Cardiac muscle cell (in vitro differentiated cells and primary cell): Measurements from ENCODE around the gene TMEM145. TPM values are rescaled to one million over a fixed set of nuclear protein-coding genes. Genes with fewer than 3 reads are reported as not detected.

Source experiments
- DNase-seq, 2 donors: peaks; one replicate each; pipeline versions ENCODE4 v3.0.0 to v3.0.0-alpha.2; 2010 to 2017; ENCODE audit warnings: low read depth in 1 of 2, low spot score in 1 of 2
- H3K27ac ChIP-seq: fragments of 200-600 bp; sonication (generic); 2 replicates; pipeline ENCODE4 v1.5.1; 2016
- H3K27me3 ChIP-seq: fragments of 200-600 bp; sonication (generic); 2 replicates; pipeline ENCODE4 v1.6.0; 2016; ENCODE audit warnings: control low read depth
- H3K36me3 ChIP-seq: fragments of 200-600 bp; sonication (generic); 2 replicates; pipeline ENCODE4 v1.5.1; 2016; ENCODE audit warnings: control low read depth
- H3K4me1 ChIP-seq: fragments of 200-600 bp; sonication (generic); 2 replicates; pipeline ENCODE4 v1.8.1; 2017; ENCODE audit warnings: low read depth, mild to moderate bottlenecking, mixed run types
- H3K4me3 ChIP-seq: fragments of 200-600 bp; sonication (generic); 2 replicates; pipeline ENCODE4 v1.5.1; 2016; ENCODE audit warnings: mild to moderate bottlenecking
- H3K9me3 ChIP-seq: fragments of 200-600 bp; sonication (generic); 2 replicates; pipeline ENCODE4 v1.5.1; 2017; ENCODE audit warnings: low read depth, mild to moderate bottlenecking, control low read depth
- polyA plus RNA-seq: library from polyadenylated mRNA; unstranded; fragments of >200 nt; fragmentation: Nextera tagmentation; extraction: Ambion mirVana; gene quantifications from 2 replicates; pipeline ENCODE4 v1.2.1, GENCODE V29; 2016
- total RNA-seq: library from RNA; depleted of rRNA; stranded (reverse); fragments of >200 nt; gene quantifications from 2 replicates; pipeline ENCODE4 v1.2.3, GENCODE V29; 2016
- TF ChIP-seq, protein P1 (sequence below): IDR thresholded peaks from 2 replicates; pipeline ENCODE4 v1.5.1; 2012; ENCODE audit warnings: low read depth, mild to moderate bottlenecking, low read length

The TMEM145 gene
- total and polyA plus RNA-seq, 2 experiments from 2014 or later, result 3.7 to 3.8 TPM

DNA sequence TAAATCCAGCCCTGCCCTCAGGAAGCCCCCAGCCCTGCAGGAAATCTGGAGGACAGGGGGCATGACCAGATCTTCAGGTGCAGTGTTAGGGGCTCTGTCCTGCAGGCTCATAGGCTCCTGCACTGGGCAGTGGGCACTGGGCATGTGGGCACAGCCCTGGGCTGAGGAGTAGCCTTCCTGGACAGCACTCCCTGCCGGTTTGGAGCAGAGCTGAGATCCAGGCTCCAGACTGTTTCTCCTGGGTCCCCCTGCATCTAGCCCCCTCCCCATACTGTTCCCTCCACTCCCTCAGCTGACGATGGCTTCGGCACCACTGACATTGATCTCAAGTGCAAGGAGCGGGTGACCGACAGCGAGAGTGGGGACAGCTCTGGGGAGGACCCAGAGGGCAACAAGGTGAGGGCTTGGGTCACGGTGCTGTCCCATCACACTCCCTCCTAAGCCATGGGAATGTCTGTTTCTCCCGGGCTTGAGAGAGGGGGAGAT lies 23.5 kb upstream of the TMEM145 start:
- DNase-seq, result no peak
- H3K27ac ChIP-seq, result no peak overlapping the region

DNA sequence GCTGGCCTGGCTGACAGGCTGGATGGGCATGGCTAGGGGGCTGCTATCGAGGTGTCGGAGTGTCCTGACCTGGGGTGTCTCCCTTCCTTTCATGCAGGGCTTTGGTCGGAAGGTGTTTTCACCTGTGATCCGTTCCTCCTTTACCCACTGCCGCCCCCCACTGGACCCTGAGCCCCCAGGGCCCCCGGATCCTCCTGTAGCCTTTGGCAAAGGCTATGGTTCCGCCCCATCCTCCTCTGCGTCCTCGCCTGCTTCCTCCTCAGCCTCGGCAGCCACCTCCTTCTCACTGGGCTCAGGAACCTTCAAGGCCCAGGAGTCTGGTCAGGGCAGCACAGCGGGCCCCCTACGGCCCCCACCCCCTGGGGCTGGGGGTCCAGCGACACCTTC lies 23.0 kb upstream of the TMEM145 start:
- TF ChIP-seq, protein P1, sequence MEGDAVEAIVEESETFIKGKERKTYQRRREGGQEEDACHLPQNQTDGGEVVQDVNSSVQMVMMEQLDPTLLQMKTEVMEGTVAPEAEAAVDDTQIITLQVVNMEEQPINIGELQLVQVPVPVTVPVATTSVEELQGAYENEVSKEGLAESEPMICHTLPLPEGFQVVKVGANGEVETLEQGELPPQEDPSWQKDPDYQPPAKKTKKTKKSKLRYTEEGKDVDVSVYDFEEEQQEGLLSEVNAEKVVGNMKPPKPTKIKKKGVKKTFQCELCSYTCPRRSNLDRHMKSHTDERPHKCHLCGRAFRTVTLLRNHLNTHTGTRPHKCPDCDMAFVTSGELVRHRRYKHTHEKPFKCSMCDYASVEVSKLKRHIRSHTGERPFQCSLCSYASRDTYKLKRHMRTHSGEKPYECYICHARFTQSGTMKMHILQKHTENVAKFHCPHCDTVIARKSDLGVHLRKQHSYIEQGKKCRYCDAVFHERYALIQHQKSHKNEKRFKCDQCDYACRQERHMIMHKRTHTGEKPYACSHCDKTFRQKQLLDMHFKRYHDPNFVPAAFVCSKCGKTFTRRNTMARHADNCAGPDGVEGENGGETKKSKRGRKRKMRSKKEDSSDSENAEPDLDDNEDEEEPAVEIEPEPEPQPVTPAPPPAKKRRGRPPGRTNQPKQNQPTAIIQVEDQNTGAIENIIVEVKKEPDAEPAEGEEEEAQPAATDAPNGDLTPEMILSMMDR, result no peak
- H3K4me1 ChIP-seq, result peaks cover 4% of the 10 kb centered on the region
- no peak for DNase-seq
- no peak overlapping the region for H3K27ac ChIP-seq
- H3K4me3 ChIP-seq, result no peak overlapping the region
- peaks cover 42% of the 10 kb centered on the region for H3K36me3 ChIP-seq
- H3K27me3 ChIP-seq, result no peaks in the 10 kb centered on the region
- H3K9me3 ChIP-seq, result no peaks in the 10 kb centered on the region

More for the DNA sequence above, 23.5 kb upstream of the TMEM145 start:
- Histone ChIP-seq H3K4me3 (no peak overlapping the region), H3K9me3 (no peaks in the 10 kb centered on the region), H3K27me3 (no peaks in the 10 kb centered on the region), H3K36me3 (peaks cover 42% of the 10 kb centered on the region), H3K4me1 (peaks cover 7% of the 10 kb centered on the region)
- TF ChIP-seq, protein P1, result no peak

DNA sequence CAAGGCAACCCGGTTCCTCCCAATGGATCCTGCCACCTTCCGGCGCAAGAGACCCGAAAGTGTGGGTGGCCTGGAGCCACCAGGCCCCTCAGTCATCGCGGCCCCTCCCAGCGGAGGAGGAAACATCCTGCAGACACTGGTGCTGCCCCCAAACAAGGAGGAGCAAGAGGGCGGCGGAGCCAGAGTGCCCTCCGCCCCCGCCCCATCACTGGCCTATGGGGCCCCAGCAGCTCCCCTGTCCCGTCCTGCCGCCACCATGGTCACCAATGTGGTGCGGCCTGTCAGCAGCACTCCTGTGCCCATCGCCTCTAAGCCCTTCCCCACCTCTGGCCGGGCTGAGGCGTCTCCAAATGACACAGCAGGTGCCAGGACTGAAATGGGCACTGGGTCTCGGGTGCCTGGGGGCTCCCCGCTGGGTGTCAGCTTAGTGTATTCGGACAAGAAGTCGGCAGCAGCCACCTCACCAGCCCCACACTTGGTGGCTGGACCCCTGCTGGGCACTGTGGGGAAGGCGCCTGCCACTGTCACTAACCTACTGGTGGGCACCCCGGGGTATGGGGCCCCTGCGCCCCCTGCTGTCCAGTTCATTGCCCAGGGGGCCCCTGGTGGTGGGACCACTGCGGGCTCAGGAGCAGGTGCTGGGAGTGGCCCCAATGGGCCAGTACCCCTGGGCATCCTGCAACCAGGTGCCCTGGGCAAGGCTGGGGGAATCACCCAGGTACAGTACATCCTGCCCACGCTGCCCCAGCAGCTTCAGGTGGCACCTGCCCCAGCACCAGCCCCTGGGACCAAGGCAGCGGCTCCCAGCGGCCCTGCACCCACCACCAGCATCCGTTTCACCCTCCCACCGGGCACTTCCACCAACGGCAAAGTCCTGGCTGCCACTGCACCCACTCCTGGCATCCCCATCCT lies 22.3 kb upstream of the TMEM145 start:
- peaks cover 42% of the 10 kb centered on the region for H3K36me3 ChIP-seq
- H3K9me3 ChIP-seq, result no peaks in the 10 kb centered on the region
- no peak overlapping the region for H3K4me3 ChIP-seq
- H3K4me1 ChIP-seq, result no peaks in the 10 kb centered on the region
- DNase-seq, result peak in 1 of 2 donors; percentile 52
- H3K27ac ChIP-seq, result no peak overlapping the region
- TF ChIP-seq, protein P1, result peak; percentile 46
- no peaks in the 10 kb centered on the region for H3K27me3 ChIP-seq

DNA sequence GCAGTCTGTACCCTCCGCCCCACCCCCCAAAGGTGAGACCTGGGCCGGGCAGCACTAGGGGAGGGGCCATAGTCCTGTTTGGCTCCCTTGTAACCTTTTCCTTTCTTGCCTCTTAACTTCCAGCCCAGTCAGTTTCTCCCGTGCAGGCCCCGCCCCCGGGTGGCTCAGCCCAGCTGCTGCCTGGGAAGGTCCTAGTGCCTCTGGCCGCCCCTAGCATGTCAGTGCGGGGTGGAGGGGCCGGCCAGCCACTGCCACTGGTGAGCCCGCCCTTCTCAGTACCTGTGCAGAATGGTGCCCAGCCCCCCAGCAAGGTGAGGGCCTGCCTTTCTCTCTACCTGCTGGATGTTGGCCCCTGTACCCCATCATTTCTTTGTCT lies 21.7 kb upstream of the TMEM145 start:
- no peak for DNase-seq
- Histone ChIP-seq H3K36me3 (peaks cover 42% of the 10 kb centered on the region), H3K27me3 (no peaks in the 10 kb centered on the region)

DNA sequence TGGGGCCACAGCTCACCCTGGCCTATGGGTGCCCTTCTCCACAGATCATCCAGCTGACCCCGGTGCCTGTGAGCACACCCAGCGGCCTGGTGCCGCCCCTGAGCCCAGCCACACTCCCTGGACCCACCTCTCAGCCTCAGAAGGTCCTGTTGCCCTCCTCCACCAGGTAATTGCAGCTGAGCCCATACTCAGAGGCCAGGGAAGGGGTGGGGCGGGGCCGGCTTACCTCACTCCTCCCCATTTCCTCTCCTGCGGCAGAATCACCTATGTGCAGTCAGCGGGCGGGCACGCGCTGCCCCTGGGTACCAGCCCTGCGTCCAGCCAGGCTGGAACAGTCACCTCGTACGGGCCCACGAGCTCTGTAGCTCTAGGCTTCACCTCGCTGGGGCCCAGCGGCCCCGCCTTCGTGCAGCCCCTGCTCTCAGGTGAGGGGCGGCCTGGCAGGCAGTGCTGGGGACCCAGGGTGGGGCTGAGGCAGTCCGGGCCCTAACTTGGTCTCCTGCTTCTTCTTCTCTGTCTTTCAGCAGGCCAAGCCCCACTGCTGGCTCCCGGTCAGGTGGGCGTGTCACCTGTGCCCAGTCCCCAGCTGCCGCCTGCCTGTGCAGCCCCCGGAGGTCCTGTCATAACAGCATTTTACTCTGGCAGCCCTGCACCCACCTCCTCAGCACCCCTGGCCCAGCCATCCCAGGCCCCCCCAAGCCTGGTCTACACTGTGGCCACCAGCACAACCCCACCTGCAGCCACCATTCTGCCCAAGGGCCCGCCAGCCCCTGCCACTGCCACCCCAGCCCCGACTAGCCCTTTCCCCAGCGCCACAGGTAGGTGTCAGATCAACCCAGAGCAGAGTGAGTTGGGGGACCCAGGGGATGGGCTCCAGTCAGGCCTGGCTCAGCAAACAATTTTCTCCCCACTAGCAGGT lies 20.8 kb upstream of the TMEM145 start:
- Histone ChIP-seq H3K27ac (peak overlapping the region; percentile 17), H3K36me3 (peaks cover 40% of the 10 kb centered on the region), H3K4me3 (no peak overlapping the region), H3K4me1 (no peaks in the 10 kb centered on the region), H3K27me3 (no peaks in the 10 kb centered on the region), H3K9me3 (no peaks in the 10 kb centered on the region)
- TF ChIP-seq, protein P1, result no peak
- DNase-seq, result no peak

More for the DNA sequence above, 21.7 kb upstream of the TMEM145 start:
- TF ChIP-seq, protein P1, result no peak
- Histone ChIP-seq H3K27ac (no peak overlapping the region), H3K4me1 (no peaks in the 10 kb centered on the region), H3K9me3 (no peaks in the 10 kb centered on the region), H3K4me3 (no peak overlapping the region)
